ENCODE data around the gene ZDHHC20.

GRCh38 chr13:21443171-21443570 lies 15.9 kb downstream of the ZDHHC20 start:
- TF ChIP-seq, protein P1, sequence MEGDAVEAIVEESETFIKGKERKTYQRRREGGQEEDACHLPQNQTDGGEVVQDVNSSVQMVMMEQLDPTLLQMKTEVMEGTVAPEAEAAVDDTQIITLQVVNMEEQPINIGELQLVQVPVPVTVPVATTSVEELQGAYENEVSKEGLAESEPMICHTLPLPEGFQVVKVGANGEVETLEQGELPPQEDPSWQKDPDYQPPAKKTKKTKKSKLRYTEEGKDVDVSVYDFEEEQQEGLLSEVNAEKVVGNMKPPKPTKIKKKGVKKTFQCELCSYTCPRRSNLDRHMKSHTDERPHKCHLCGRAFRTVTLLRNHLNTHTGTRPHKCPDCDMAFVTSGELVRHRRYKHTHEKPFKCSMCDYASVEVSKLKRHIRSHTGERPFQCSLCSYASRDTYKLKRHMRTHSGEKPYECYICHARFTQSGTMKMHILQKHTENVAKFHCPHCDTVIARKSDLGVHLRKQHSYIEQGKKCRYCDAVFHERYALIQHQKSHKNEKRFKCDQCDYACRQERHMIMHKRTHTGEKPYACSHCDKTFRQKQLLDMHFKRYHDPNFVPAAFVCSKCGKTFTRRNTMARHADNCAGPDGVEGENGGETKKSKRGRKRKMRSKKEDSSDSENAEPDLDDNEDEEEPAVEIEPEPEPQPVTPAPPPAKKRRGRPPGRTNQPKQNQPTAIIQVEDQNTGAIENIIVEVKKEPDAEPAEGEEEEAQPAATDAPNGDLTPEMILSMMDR (IDR thresholded peaks at IDR 0.05; ENCODE audit: low read depth, low read length, poor library complexity, severe bottlenecking): no peak
- no peak for TF ChIP-seq EZH2phosphoT487 (IDR thresholded peaks at IDR 0.05; ENCODE audit: borderline replicate concordance, low read length)

Data from DOHH2 (cell line).